A673 (cell line): ENCODE results near the gene CROCC2.

Experiments
- CTCF ChIP-seq: fragments of 300-800, 200-600 bp; sonication (generic); conservative IDR thresholded peaks from 2 replicates; pipeline ENCODE4 v1.5.1; 2017; ENCODE audit warnings: low read depth, mild to moderate bottlenecking, antibody characterized with exemption, low read length, moderate library complexity, mixed read lengths
- EZH2 ChIP-seq: fragments of 200-600 bp; sonication (generic); IDR thresholded peaks from 2 replicates; pipeline ENCODE4 v1.6.1; 2017; ENCODE audit warnings: borderline replicate concordance, low read depth, mild to moderate bottlenecking, mixed read lengths, antibody characterized with exemption, low read length; ENCODE audit not compliant: poor library complexity, severe bottlenecking

GRCh38 chr2:240983996-240984498 lies 77.9 kb downstream of the CROCC2 start:
- no peak for TF ChIP-seq CTCF
- TF ChIP-seq EZH2: no peak
